K562 (cell line): ENCODE data around the gene FAM174C. TPM values are rescaled to one million over a fixed set of nuclear protein-coding genes. Genes with fewer than 3 reads are reported as not detected.

Experiments
- CREB1 ChIP-seq, 2 experiments: sonication (generic) in 1 of 2; formaldehyde crosslinking in 1 of 2; IDR thresholded peaks; 2 replicates each; pipeline versions ENCODE4 v1.6.1 to v1.8.0; 2012 to 2022; ENCODE audit warnings: inconsistent platforms in 1 of 2, mild to moderate bottlenecking in 1 of 2, missing genetic modification reagents in 1 of 2, moderate library complexity in 1 of 2
- CREM ChIP-seq: IDR thresholded peaks from 2 replicates; pipeline ENCODE4 v1.6.1; 2014; ENCODE audit warnings: antibody characterized with exemption, low read depth
- DEAF1 ChIP-seq: fragments of 450-650 bp; formaldehyde crosslinking; IDR thresholded peaks from 2 replicates; pipeline ENCODE4 v1.4.0; 2020; ENCODE audit warnings: mild to moderate bottlenecking, moderate library complexity
- FIP1L1 ChIP-seq: fragments of 200-400 bp; formaldehyde crosslinking; IDR thresholded peaks from 2 replicates; pipeline ENCODE4 v1.6.1; 2018; ENCODE audit warnings: mild to moderate bottlenecking, low read depth, low read length; ENCODE audit not compliant: poor library complexity, severe bottlenecking
- KDM4B ChIP-seq, 2 experiments: fragments of 450-650 bp in 1 of 2; sonication (generic) in 1 of 2; IDR thresholded peaks; 2 replicates each; pipeline ENCODE4 v1.6.1; 2016 to 2017; ENCODE audit warnings: borderline replicate concordance in 2 of 2, antibody characterized with exemption in 1 of 2, low read depth in 1 of 2, mild to moderate bottlenecking in 1 of 2
- MAZ ChIP-seq, 2 experiments: fragments of 450-650 bp in 1 of 2; sonication (generic) in 1 of 2; formaldehyde crosslinking; IDR thresholded peaks in 1 of 2; conservative IDR thresholded peaks in 1 of 2; 2 replicates each; pipeline versions ENCODE4 v1.4.0 to v1.5.0; 2020; ENCODE audit warnings: mild to moderate bottlenecking in 1 of 2, missing genetic modification reagents in 1 of 2
- MCM7 ChIP-seq, 2 experiments: fragments of 450-650 bp; IDR thresholded peaks; 2 replicates each; pipeline ENCODE4 v1.6.1; 2016 to 2018
- PBX2 ChIP-seq, 2 experiments: IDR thresholded peaks in 1 of 2; conservative IDR thresholded peaks in 1 of 2; 2 replicates each; pipeline ENCODE4 v1.6.1; 2016; ENCODE audit warnings: low read depth in 2 of 2, mild to moderate bottlenecking in 1 of 2, missing compliant biosample characterization in 1 of 2, missing genetic modification characterization in 1 of 2, moderate library complexity in 1 of 2
- PHF8 ChIP-seq: fragments of 200-600 bp; sonication (generic); IDR thresholded peaks from 2 replicates; pipeline ENCODE4 v1.6.1; 2012; ENCODE audit warnings: mixed run types, mild to moderate bottlenecking, inconsistent platforms, low read length, moderate library complexity, borderline replicate concordance
- TCFL5 ChIP-seq: fragments of 250-450 bp; sonication (Bioruptor Pico); conservative IDR thresholded peaks from 2 replicates; pipeline ENCODE4 v1.6.1; 2021; ENCODE audit warnings: mild to moderate bottlenecking, moderate library complexity, matching md5 sums
- XRCC4 ChIP-seq: IDR thresholded peaks from one replicate; pipeline ENCODE4 v1.6.1; 2011; ENCODE audit not compliant: insufficient read depth, insufficient read length; ENCODE audit errors: extremely low read depth
- ZBTB7A ChIP-seq: IDR thresholded peaks from 2 replicates; pipeline ENCODE4 v1.6.1; 2011; ENCODE audit warnings: low read depth, mild to moderate bottlenecking, low read length, moderate library complexity, borderline replicate concordance; ENCODE audit not compliant: control insufficient read depth
- ZNF263 ChIP-seq: sonication (generic); formaldehyde crosslinking; IDR thresholded peaks from 2 replicates; pipeline ENCODE4 v1.8.0; 2022; ENCODE audit warnings: mild to moderate bottlenecking, missing genetic modification reagents, borderline replicate concordance
- ZNF511 ChIP-seq: sonication (generic); formaldehyde crosslinking; IDR thresholded peaks from 2 replicates; pipeline ENCODE4 v1.8.0; 2022; ENCODE audit warnings: mild to moderate bottlenecking, missing genetic modification reagents
- ZNF695 ChIP-seq: fragments of 450-650 bp; formaldehyde crosslinking; IDR thresholded peaks from 2 replicates; pipeline ENCODE4 v1.4.0; 2020; ENCODE audit warnings: mild to moderate bottlenecking, moderate library complexity
- polyA plus RNA-seq, 8 experiments: library from polyadenylated mRNA; depleted of rRNA in 4 of 8; stranded (reverse) in 5 of 8; unstranded in 3 of 8; fragments of >200 nt; fragmentation: Nextera tagmentation in 2 of 8; fragmentation: Illumina TruSeq in 1 of 8; extraction: Ambion mirVana in 2 of 8; extraction: Trizol in 1 of 8; gene quantifications; 2 replicates each; pipeline versions ENCODE4 v1.2.1 to v1.2.3, GENCODE V29; 2011 to 2014; ENCODE audit warnings: inconsistent platforms in 1 of 8, missing spikeins in 1 of 8
- total RNA-seq, 7 experiments: library from RNA; depleted of rRNA in 6 of 7; stranded (reverse); fragments of >200 nt in 6 of 7; fragmentation: Illumina TruSeq in 2 of 7; extraction: Trizol in 2 of 7; gene quantifications; 2 replicates each; pipeline versions ENCODE4 v1.2.1 to v1.2.3, GENCODE V29; 2011 to 2021; ENCODE audit warnings: low replicate concordance in 1 of 7
- TF ChIP-seq, protein P1 (sequence below): fragments of 200-800 bp; sonication (Bioruptor generic); IDR thresholded peaks from 2 replicates; pipeline ENCODE4 v1.6.1; 2017; ENCODE audit warnings: missing genetic modification characterization, missing compliant biosample characterization
- TF ChIP-seq, protein P2 (sequence below): fragments of 450-650 bp; IDR thresholded peaks from 2 replicates; pipeline ENCODE4 v1.6.1; 2016; ENCODE audit warnings: antibody characterized with exemption

The FAM174C gene
- total and polyA plus RNA-seq, 9 of the 15 experiments (the other 6 are each of a cell fraction or from before 2014, with no cell fraction given), result 0.66 to 89.6 (median 20.3) TPM

- peak; percentile 21; the same call in 1 of the 2 replicates for TF ChIP-seq ZNF511 (CRISPR knock-in tag)
- no peak for TF ChIP-seq CREB1 (IDR thresholded peaks at IDR 0.05)
- TF ChIP-seq CREB1 (CRISPR knock-in tag; IDR thresholded peaks at IDR 0.05), result peak; percentile 43; the same call in 1 of the 2 replicates
- no peak for TF ChIP-seq XRCC4
- 0 out of 4 replicates have a peak, but pooled peaks of 1 of the 2 experiments have one; percentile 64 for TF ChIP-seq KDM4B (IDR thresholded peaks at IDR 0.05; ENCODE audit: borderline replicate concordance in 2 of 2, low read depth in 1 of 2)
- TF ChIP-seq ZBTB7A, result peak; percentile 95
- TF ChIP-seq, protein P1, sequence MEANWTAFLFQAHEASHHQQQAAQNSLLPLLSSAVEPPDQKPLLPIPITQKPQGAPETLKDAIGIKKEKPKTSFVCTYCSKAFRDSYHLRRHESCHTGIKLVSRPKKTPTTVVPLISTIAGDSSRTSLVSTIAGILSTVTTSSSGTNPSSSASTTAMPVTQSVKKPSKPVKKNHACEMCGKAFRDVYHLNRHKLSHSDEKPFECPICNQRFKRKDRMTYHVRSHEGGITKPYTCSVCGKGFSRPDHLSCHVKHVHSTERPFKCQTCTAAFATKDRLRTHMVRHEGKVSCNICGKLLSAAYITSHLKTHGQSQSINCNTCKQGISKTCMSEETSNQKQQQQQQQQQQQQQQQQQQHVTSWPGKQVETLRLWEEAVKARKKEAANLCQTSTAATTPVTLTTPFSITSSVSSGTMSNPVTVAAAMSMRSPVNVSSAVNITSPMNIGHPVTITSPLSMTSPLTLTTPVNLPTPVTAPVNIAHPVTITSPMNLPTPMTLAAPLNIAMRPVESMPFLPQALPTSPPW (CRISPR knock-in tag), result peak; percentile 100
- TF ChIP-seq ZNF695 (CRISPR knock-in tag), result no peak
- peak; percentile 100 for TF ChIP-seq MAZ (CRISPR knock-in tag; conservative IDR thresholded peaks at IDR 0.05 in 1 of 2, IDR thresholded peaks at IDR 0.05 in 1 of 2)
- peak; percentile 29; the same call in 1 of the 2 replicates for TF ChIP-seq PHF8
- TF ChIP-seq, protein P2, sequence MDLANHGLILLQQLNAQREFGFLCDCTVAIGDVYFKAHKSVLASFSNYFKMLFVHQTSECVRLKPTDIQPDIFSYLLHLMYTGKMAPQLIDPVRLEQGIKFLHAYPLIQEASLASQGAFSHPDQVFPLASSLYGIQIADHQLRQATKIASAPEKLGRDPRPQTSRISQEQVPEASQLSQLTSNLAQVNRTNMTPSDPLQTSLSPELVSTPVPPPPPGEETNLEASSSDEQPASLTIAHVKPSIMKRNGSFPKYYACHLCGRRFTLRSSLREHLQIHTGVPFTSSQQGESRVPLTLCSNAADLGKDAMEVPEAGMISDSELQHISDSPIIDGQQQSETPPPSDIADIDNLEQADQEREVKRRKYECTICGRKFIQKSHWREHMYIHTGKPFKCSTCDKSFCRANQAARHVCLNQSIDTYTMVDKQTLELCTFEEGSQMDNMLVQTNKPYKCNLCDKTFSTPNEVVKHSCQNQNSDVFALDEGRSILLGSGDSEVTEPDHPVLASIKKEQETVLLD, result peak; percentile 43; the same call in 1 of the 2 replicates
- TF ChIP-seq ZNF263 (CRISPR knock-in tag), result peak; percentile 57; the same call in 1 of the 2 replicates
- no peak for TF ChIP-seq PBX2 (CRISPR knock-in tag; IDR thresholded peaks at IDR 0.05; ENCODE audit: low read depth)
- TF ChIP-seq PBX2 (tag; conservative IDR thresholded peaks at IDR 0.05; ENCODE audit: low read depth), result no peak
- no peak for TF ChIP-seq TCFL5 (CRISPR knock-in tag)
- TF ChIP-seq FIP1L1, result peak; percentile 51
- TF ChIP-seq DEAF1 (CRISPR knock-in tag), result 0 out of 2 replicates have a peak, but pooled peaks have one; percentile 39
- peak; percentile 42; the same call in 1 of the 2 replicates for TF ChIP-seq CREM
- no peak for TF ChIP-seq MCM7 (IDR thresholded peaks at IDR 0.05)
These were observed 40.3 kb downstream of the FAM174C start (continued) for GRCh38 chr19:1315470-1316166.
